Hepatocyte (in vitro differentiated cells): Measurements from ENCODE around the gene CYP17A1. TPM values are rescaled to one million over a fixed set of nuclear protein-coding genes. Genes with fewer than 3 reads are reported as not detected.

Experiments
- DNase-seq: peaks from one replicate; pipeline ENCODE4 v3.0.0-alpha.2; 2016; ENCODE audit warnings: low spot score
- H2AFZ ChIP-seq: fragments of 200-600 bp; sonication (generic); 2 replicates; pipeline ENCODE4 v1.6.0; 2016; ENCODE audit warnings: antibody characterized with exemption, mild to moderate bottlenecking
- H3K27ac ChIP-seq: fragments of 200-600 bp; sonication (generic); 2 replicates; pipeline ENCODE4 v1.5.1; 2016; ENCODE audit warnings: mild to moderate bottlenecking
- H3K27me3 ChIP-seq: fragments of 200-600 bp; sonication (generic); 2 replicates; pipeline ENCODE4 v1.6.1; 2016
- H3K36me3 ChIP-seq: fragments of 200-600 bp; sonication (generic); replicated peaks from 2 replicates; pipeline ENCODE4 v1.5.1; 2016; ENCODE audit warnings: low read depth; ENCODE audit not compliant: insufficient read depth
- H3K4me1 ChIP-seq: fragments of 200-600 bp; sonication (generic); 2 replicates; pipeline ENCODE4 v1.5.1; 2016; ENCODE audit warnings: mild to moderate bottlenecking, moderate library complexity; ENCODE audit not compliant: insufficient read depth
- H3K4me2 ChIP-seq: fragments of 200-600 bp; sonication (generic); 2 replicates; pipeline ENCODE4 v1.6.0; 2016
- H3K4me3 ChIP-seq: fragments of 200-600 bp; sonication (generic); 2 replicates; pipeline ENCODE4 v1.5.1; 2016; ENCODE audit warnings: mild to moderate bottlenecking
- H3K79me2 ChIP-seq: fragments of 200-600 bp; sonication (generic); 2 replicates; pipeline ENCODE4 v1.6.0; 2017; ENCODE audit warnings: mild to moderate bottlenecking
- H3K9me2 ChIP-seq: fragments of 200-600 bp; sonication (generic); replicated peaks from 2 replicates; pipeline ENCODE4 v1.6.0; 2017; ENCODE audit warnings: mild to moderate bottlenecking; ENCODE audit not compliant: insufficient read depth
- H3K9me3 ChIP-seq: fragments of 200-600 bp; sonication (generic); 2 replicates; pipeline ENCODE4 v1.5.1; 2016; ENCODE audit warnings: low read depth, mild to moderate bottlenecking
- H4K20me1 ChIP-seq: fragments of 200-600 bp; sonication (generic); 2 replicates; pipeline ENCODE4 v1.6.0; 2016; ENCODE audit warnings: mild to moderate bottlenecking; ENCODE audit not compliant: insufficient read depth, poor library complexity, severe bottlenecking
- EZH2 ChIP-seq: fragments of 200-600 bp; sonication (generic); IDR thresholded peaks from 2 replicates; pipeline ENCODE4 v1.6.1; 2016; ENCODE audit warnings: antibody characterized with exemption, mild to moderate bottlenecking, borderline replicate concordance
- EZH2phosphoT487 ChIP-seq: fragments of 200-600 bp; sonication (generic); IDR thresholded peaks from one replicate; pipeline ENCODE4 v1.6.1; 2018; ENCODE audit warnings: antibody characterized with exemption, mild to moderate bottlenecking, low read depth, moderate library complexity; ENCODE audit not compliant: unreplicated experiment, severe bottlenecking
- WGBS: methylation state at CpG from one replicate; pipeline ENCODE4 v1.1.6; 2016; ENCODE audit warnings: low lambda C conversion rate; ENCODE audit errors: missing lambda C conversion rate; 5-methylcytosine and 5-hydroxymethylcytosine counted together
- polyA plus RNA-seq: library from polyadenylated mRNA; unstranded; fragments of >200 nt; fragmentation: Nextera tagmentation; extraction: Ambion mirVana; gene quantifications from 2 replicates; pipeline ENCODE4 v1.2.1, GENCODE V29; 2016
- total RNA-seq: library from RNA; depleted of rRNA; stranded (reverse); fragments of >200 nt; gene quantifications from 2 replicates; pipeline ENCODE4 v1.2.3, GENCODE V29; 2014
- TF ChIP-seq, protein P1 (sequence below): fragments of 200-600 bp; sonication (generic); IDR thresholded peaks from 2 replicates; pipeline ENCODE4 v1.5.1; 2016; ENCODE audit warnings: antibody characterized with exemption, mild to moderate bottlenecking; ENCODE audit not compliant: poor library complexity

Gene CYP17A1
- total and polyA plus RNA-seq, 2 experiments from 2014 or later = not detected

DNA sequence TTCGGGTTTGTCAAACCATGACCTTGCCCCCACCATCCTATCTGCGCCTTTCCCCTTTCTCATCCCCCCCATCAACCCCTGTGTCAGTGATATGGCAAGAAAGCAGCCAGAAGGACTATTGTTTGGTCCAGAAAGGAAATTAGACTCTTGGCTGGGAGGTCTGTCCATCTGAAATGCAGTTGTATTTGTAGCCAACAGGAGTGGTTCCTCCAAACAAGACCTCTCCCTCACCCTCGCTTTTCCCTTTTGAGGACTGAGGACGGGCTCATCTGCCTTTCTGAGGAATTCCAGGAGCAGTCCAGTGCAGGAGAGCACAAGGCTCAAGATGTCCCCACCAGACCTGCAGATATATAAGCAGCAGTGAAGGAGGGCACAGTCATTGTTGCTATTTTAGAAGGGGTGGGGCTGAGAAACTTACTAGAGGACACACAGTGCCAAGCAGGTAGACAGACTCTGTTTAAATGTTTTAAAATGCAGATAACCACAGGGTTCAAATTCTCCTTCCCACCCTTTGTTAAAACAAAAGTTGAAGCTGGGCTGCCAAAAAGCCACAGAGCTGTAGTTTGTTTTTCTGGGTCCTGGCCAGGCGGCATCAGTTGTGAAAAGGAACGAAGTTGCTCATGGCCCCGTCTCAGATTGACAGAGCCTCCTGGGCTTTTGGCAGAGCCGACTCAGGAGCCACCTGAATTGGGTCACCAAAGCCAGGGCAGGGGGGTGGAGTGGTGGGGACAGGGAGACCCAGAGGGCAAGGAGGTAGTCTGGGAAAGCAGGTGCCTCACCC, 37.3 kb downstream of the CYP17A1 start:
- no peak for TF ChIP-seq EZH2phosphoT487
- TF ChIP-seq EZH2 = no peak
- TF ChIP-seq, protein P1, sequence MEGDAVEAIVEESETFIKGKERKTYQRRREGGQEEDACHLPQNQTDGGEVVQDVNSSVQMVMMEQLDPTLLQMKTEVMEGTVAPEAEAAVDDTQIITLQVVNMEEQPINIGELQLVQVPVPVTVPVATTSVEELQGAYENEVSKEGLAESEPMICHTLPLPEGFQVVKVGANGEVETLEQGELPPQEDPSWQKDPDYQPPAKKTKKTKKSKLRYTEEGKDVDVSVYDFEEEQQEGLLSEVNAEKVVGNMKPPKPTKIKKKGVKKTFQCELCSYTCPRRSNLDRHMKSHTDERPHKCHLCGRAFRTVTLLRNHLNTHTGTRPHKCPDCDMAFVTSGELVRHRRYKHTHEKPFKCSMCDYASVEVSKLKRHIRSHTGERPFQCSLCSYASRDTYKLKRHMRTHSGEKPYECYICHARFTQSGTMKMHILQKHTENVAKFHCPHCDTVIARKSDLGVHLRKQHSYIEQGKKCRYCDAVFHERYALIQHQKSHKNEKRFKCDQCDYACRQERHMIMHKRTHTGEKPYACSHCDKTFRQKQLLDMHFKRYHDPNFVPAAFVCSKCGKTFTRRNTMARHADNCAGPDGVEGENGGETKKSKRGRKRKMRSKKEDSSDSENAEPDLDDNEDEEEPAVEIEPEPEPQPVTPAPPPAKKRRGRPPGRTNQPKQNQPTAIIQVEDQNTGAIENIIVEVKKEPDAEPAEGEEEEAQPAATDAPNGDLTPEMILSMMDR = no peak
- Histone ChIP-seq H3K4me3 (no peak overlapping the region), H3K4me2 (no peak overlapping the region), H3K79me2 (peaks cover 29% of the 10 kb centered on the region), H3K36me3 (no peaks in the 10 kb centered on the region), H3K9me2 (no peaks in the 10 kb centered on the region), H3K9me3 (no peaks in the 10 kb centered on the region), H4K20me1 (no peaks in the 10 kb centered on the region), H3K4me1 (peaks cover 33% of the 10 kb centered on the region), H2AFZ (no peak overlapping the region), H3K27me3 (no peaks in the 10 kb centered on the region), H3K27ac (peak overlapping the region; percentile 77)
- no peak for DNase-seq
- 80% methylated on average over 8 of the region's 8 CpGs for WGBS

DNA sequence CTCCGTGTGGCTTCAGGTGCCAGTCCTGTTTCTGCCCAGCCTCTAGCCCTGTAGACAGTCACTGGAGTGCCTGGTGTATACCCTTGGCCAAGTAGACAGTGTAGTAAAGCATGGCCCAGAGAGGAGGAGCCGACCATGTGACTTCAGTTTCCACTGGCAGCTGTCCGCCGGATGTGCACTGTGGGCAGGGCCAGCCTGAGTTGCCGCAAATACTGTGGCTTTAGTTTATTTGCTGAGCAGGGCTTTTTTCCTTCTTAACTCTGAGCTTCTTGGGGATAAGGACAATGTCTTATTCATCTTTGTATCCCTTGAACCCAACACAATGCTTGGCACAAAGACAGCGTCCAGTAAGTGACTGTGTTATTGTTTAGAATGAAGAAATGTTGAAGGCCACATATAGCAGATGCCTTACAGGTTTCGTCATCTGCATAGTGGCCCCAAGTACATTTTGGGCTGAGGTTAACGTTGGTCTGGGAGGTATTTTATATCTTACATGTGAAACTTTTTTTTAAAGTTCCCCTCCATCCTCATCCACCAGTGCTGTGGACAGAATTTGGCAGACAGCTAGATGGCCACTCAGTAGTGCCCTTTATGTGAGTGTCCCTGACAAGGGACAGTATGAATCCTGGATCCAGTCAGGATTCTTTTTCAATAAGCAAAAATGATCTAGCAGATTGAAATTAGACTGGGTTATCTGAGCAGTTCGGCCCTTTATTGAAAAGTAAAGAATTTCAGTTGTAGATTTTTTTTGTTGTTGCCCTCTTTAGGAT, 40.6 kb downstream of the CYP17A1 start:
- peaks cover 23% of the 10 kb centered on the region for H3K4me1 ChIP-seq

DNA sequence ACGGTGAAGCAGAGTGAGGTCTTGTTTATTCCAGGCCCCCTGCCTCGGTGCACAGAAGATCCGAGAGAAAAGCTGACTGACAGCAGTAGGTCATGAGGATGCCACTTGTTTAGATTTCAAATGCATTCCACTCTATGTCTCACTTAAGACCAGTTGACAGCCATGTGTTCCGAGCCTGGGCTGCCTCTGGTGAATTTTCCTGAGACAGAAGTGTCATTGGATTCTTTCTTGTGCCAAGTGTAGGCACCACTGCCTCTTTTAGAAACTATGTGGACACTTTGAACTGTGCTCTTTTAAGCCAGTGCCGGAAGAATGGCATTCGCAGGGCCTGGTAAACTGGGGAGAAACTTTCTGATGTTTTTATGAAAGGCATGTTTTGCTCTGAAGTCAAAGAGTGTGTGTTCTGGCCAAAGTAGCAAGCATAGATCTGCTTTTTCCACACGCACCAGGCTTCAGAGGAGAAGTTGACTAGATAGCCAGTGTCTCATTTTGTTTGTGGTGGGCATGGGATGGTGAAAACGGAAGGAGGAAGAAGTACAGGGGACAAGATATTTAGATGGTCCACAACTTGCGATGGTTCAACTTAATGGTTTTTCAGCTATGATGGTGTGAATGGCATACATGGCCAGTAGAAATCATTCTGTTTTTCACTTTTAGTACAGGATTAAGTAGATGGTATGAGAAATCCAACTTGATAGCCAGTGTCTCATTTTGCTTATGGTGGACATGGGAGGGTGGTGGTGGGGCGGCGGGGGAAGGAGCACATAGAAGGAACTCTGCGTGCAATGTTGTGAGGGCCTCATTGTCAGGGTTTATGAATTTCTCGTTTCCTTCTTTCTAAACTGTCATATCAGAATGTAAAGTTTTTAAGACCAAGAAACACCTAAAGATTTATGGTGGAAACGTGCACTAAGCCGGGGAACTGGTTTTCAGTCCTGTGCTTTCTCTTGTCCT, 41.5 kb downstream of the CYP17A1 start:
- DNase-seq = no peak
- Histone ChIP-seq H3K4me3 (no peak overlapping the region), H3K9me3 (no peaks in the 10 kb centered on the region), H3K9me2 (no peaks in the 10 kb centered on the region), H3K4me2 (no peak overlapping the region), H4K20me1 (no peaks in the 10 kb centered on the region), H3K27me3 (no peaks in the 10 kb centered on the region), H3K79me2 (peaks cover 51% of the 10 kb centered on the region), H3K4me1 (peaks cover 17% of the 10 kb centered on the region), H2AFZ (no peak overlapping the region), H3K36me3 (no peaks in the 10 kb centered on the region), H3K27ac (peak overlapping the region; percentile 57)
- 72% methylated on average over 15 of the region's 15 CpGs for WGBS
- TF ChIP-seq EZH2 (no peak), EZH2phosphoT487 (no peak)
- TF ChIP-seq, protein P1 = no peak

More for the DNA sequence above, 40.6 kb downstream of the CYP17A1 start:
- no peaks in the 10 kb centered on the region for H3K27me3 ChIP-seq
- H3K79me2 ChIP-seq = peaks cover 44% of the 10 kb centered on the region
- peak overlapping the region; percentile 57 for H3K27ac ChIP-seq
- 62% methylated on average over 9 of the region's 9 CpGs for WGBS
- H4K20me1 ChIP-seq = no peaks in the 10 kb centered on the region
- no peak overlapping the region for H2AFZ ChIP-seq
- TF ChIP-seq, protein P1 = no peak
- TF ChIP-seq EZH2phosphoT487 (no peak), EZH2 (no peak)
- H3K9me2 ChIP-seq = no peaks in the 10 kb centered on the region
- no peaks in the 10 kb centered on the region for H3K36me3 ChIP-seq
- H3K4me2 ChIP-seq = no peak overlapping the region
- no peak overlapping the region for H3K4me3 ChIP-seq
- peak; percentile 51 for DNase-seq
- H3K9me3 ChIP-seq = no peaks in the 10 kb centered on the region
